Dendritic cell treated with granulocyte-macrophage colony-stimulating factor and Interleukin-4, amounts not matched to agents 40 ng/mL and 50 ng/mL, for 4 days (primary cell): ENCODE results near the gene CLCNKA.
"Not testable (repeated sequence)": the region's sequence is repeated elsewhere in the genome, so short reads cannot be mapped to it uniquely, and the experiment has no call there.

Experiments
- H3K27ac Mint-ChIP-seq: one replicate; pipeline ENCODE4 v1.8.0; 2022; ENCODE audit warnings: mild to moderate bottlenecking, mixed read lengths
- H3K27me3 Mint-ChIP-seq: one replicate; pipeline ENCODE4 v1.8.0; 2022; ENCODE audit warnings: mild to moderate bottlenecking, mixed read lengths
- H3K36me3 Mint-ChIP-seq: one replicate; pipeline ENCODE4 v1.8.0; 2022; ENCODE audit warnings: low read depth, mixed read lengths
- H3K4me1 Mint-ChIP-seq: one replicate; pipeline ENCODE4 v1.8.0; 2022; ENCODE audit warnings: low read depth, mixed read lengths
- H3K4me3 Mint-ChIP-seq: one replicate; pipeline ENCODE4 v1.8.0; 2022; ENCODE audit warnings: mild to moderate bottlenecking, moderate library complexity, mixed read lengths
- H3K9me3 Mint-ChIP-seq: one replicate; pipeline ENCODE4 v1.8.0; 2022; ENCODE audit warnings: mixed read lengths
- intact Hi-C: fragments of 100-400 bp; cut with micrococcal nuclease; formaldehyde crosslinking; loops from one replicate; pipeline ENCODE4 v1.15.0; 2022

CLCNKA gene

GRCh38 chr1:16017461-16018303 is 4.2 kb upstream of the CLCNKA start, which contains the start of gene HSPB7:
Gene HSPB7, minus strand, starts transcription at chr1:16018043. Its CDS starts 80 bp downstream, at chr1:16017963.
- peaks cover 23% of the 10 kb centered on the region for H3K4me1 Mint-ChIP-seq
- no peak within 1 kb of the TSS for H3K4me3 Mint-ChIP-seq
- no peak within 1 kb of the TSS for H3K27ac Mint-ChIP-seq
- intact Hi-C loops: no loop called here
- H3K9me3 Mint-ChIP-seq: no peaks in the 10 kb centered on the region
- H3K36me3 Mint-ChIP-seq: no peaks in the 10 kb centered on the region
- peaks cover 56% of the 10 kb centered on the region for H3K27me3 Mint-ChIP-seq

GRCh38 chr1:16018308-16018707 is 3.5 kb upstream of the CLCNKA start:
- no peak overlapping the region for H3K4me3 Mint-ChIP-seq
- no peak overlapping the region for H3K27ac Mint-ChIP-seq
- H3K36me3 Mint-ChIP-seq: no peaks in the 10 kb centered on the region
- intact Hi-C loops: no loop called here
- peaks cover 57% of the 10 kb centered on the region for H3K27me3 Mint-ChIP-seq
- peaks cover 23% of the 10 kb centered on the region for H3K4me1 Mint-ChIP-seq
- no peaks in the 10 kb centered on the region for H3K9me3 Mint-ChIP-seq

- Mint-ChIP-seq H3K4me3 (no peak overlapping the region), H3K36me3 (no peaks in the 10 kb centered on the region), H3K9me3 (no peaks in the 10 kb centered on the region), H3K4me1 (peaks cover 23% of the 10 kb centered on the region), H3K27me3 (peaks cover 54% of the 10 kb centered on the region), H3K27ac (no peak overlapping the region)
- intact Hi-C loops: no loop called here
Measured at GRCh38 chr1:16018749-16019643, 2.8 kb upstream of the CLCNKA start.

- Mint-ChIP-seq H3K4me1 (peaks cover 17% of the 10 kb centered on the region), H3K27me3 (peaks cover 49% of the 10 kb centered on the region), H3K36me3 (no peaks in the 10 kb centered on the region), H3K9me3 (no peaks in the 10 kb centered on the region), H3K27ac (no peak overlapping the region), H3K4me3 (no peak overlapping the region)
- intact Hi-C loops: no loop called here
Measured at GRCh38 chr1:16019644-16020277, 2.1 kb upstream of the CLCNKA start.

- Mint-ChIP-seq H3K4me3 (no peak overlapping the region), H3K4me1 (peaks cover 12% of the 10 kb centered on the region), H3K27me3 (peaks cover 44% of the 10 kb centered on the region), H3K27ac (no peak overlapping the region), H3K36me3 (no peaks in the 10 kb centered on the region), H3K9me3 (no peaks in the 10 kb centered on the region)
- intact Hi-C loops: no loop called here
Measured at GRCh38 chr1:16020325-16020724, 1.5 kb upstream of the CLCNKA start.

- peaks cover 43% of the 10 kb centered on the region for H3K27me3 Mint-ChIP-seq
- H3K4me1 Mint-ChIP-seq: peaks cover 12% of the 10 kb centered on the region
- H3K27ac Mint-ChIP-seq, H3K4me3 Mint-ChIP-seq, intact Hi-C loops, H3K9me3 Mint-ChIP-seq, H3K36me3 Mint-ChIP-seq: not testable (repeated sequence)
Measured at GRCh38 chr1:16020878-16021277, 958 bp upstream of the CLCNKA start.

GRCh38 chr1:16022393-16022792 is 557 bp downstream of the CLCNKA start:
- Mint-ChIP-seq H3K4me1 (peaks cover 19% of the 10 kb centered on the region), H3K36me3 (no peaks in the 10 kb centered on the region), H3K9me3 (no peaks in the 10 kb centered on the region), H3K27me3 (peaks cover 53% of the 10 kb centered on the region), H3K4me3 (no peak overlapping the region), H3K27ac (no peak overlapping the region)
- intact Hi-C loops: no loop called here

- Mint-ChIP-seq H3K27ac (no peak overlapping the region), H3K9me3 (no peaks in the 10 kb centered on the region), H3K4me1 (peaks cover 11% of the 10 kb centered on the region), H3K36me3 (no peaks in the 10 kb centered on the region), H3K4me3 (no peak overlapping the region), H3K27me3 (peaks cover 57% of the 10 kb centered on the region)
- intact Hi-C loops: no loop called here
Measured at GRCh38 chr1:16023050-16023653, 1.3 kb downstream of the CLCNKA start.

GRCh38 chr1:16026302-16026701 is 4.5 kb downstream of the CLCNKA start:
- intact Hi-C loops, H3K9me3 Mint-ChIP-seq: not testable (repeated sequence)

GRCh38 chr1:16026723-16027484 is 5.1 kb downstream of the CLCNKA start:
- intact Hi-C loops: no loop called here
- no peaks in the 10 kb centered on the region for H3K9me3 Mint-ChIP-seq
- H3K36me3 Mint-ChIP-seq: no peaks in the 10 kb centered on the region
- no peak overlapping the region for H3K27ac Mint-ChIP-seq
- peaks cover 55% of the 10 kb centered on the region for H3K27me3 Mint-ChIP-seq
- peaks cover 7% of the 10 kb centered on the region for H3K4me1 Mint-ChIP-seq
- H3K4me3 Mint-ChIP-seq: no peak overlapping the region

More at GRCh38 chr1:16026302-16026701, 4.5 kb downstream of the CLCNKA start:
- H3K4me3 Mint-ChIP-seq, H3K4me1 Mint-ChIP-seq, H3K27ac Mint-ChIP-seq, H3K36me3 Mint-ChIP-seq: not testable (repeated sequence)
- peaks cover 57% of the 10 kb centered on the region for H3K27me3 Mint-ChIP-seq

GRCh38 chr1:16028237-16029002 is 6.6 kb downstream of the CLCNKA start:
- peaks cover 12% of the 10 kb centered on the region for H3K4me1 Mint-ChIP-seq
- H3K36me3 Mint-ChIP-seq: no peaks in the 10 kb centered on the region
- intact Hi-C loops: no loop called here
- no peak overlapping the region for H3K27ac Mint-ChIP-seq
- peaks cover 45% of the 10 kb centered on the region for H3K27me3 Mint-ChIP-seq
- no peaks in the 10 kb centered on the region for H3K9me3 Mint-ChIP-seq
- no peak overlapping the region for H3K4me3 Mint-ChIP-seq

GRCh38 chr1:16029003-16029268 is 7.1 kb downstream of the CLCNKA start:
- H3K36me3 Mint-ChIP-seq, H3K4me3 Mint-ChIP-seq, intact Hi-C loops, H3K27ac Mint-ChIP-seq, H3K9me3 Mint-ChIP-seq: not testable (repeated sequence)
- peaks cover 12% of the 10 kb centered on the region for H3K4me1 Mint-ChIP-seq
- peaks cover 45% of the 10 kb centered on the region for H3K27me3 Mint-ChIP-seq

GRCh38 chr1:16029288-16029687 is 7.5 kb downstream of the CLCNKA start:
- peaks cover 12% of the 10 kb centered on the region for H3K4me1 Mint-ChIP-seq
- no peaks in the 10 kb centered on the region for H3K9me3 Mint-ChIP-seq
- no peaks in the 10 kb centered on the region for H3K36me3 Mint-ChIP-seq
- no peak overlapping the region for H3K27ac Mint-ChIP-seq
- intact Hi-C loops: no loop called here
- peaks cover 44% of the 10 kb centered on the region for H3K27me3 Mint-ChIP-seq
- no peak overlapping the region for H3K4me3 Mint-ChIP-seq
